ENCODE results near the gene AUTS2. TPM values are rescaled to one million over a fixed set of nuclear protein-coding genes. Genes with fewer than 3 reads are reported as not detected.

AUTS2 gene
- total and polyA plus RNA-seq, 10 donors: 6.1 to 54.8 (median 29.1) TPM

DNA sequence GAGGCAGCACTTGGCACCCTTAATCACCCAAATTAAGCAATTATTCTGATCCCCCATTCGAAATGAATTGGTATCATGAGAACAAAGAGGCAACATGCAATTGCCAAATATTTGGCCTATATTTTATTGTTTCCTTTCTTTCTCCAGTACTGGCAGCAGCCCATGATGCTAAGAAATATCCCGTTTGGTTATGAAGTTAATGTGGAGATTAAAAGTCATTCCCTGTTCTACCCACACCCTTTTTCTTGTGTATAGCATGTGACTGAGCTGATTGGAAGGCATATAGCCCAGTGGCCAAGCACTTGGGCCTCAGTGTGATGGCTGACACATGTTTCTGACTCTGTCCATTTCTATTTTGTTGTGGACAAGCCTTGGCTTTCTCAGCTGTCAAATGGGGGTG lies 841.4 kb downstream of the AUTS2 start:
- no peak for TF ChIP-seq POLR2AphosphoS5 (IDR thresholded peaks at IDR 0.05)
- no peak for TF ChIP-seq POLR2A (IDR thresholded peaks at IDR 0.05)
- TF ChIP-seq CTCF (IDR thresholded peaks at IDR 0.05 in 8 of 11, conservative IDR thresholded peaks at IDR 0.05 in 3 of 11): no peak
- intact Hi-C loops (cut with DNase I; ENCODE audit: low total_unique reads): no loop called here
- no peaks in the 10 kb centered on the region for H3K36me3 ChIP-seq
- WGBS, 5 donors: 60 to 85% (median 79%) methylated on average over 2 of the region's 2 CpGs
- no peak overlapping the region for H3K27ac ChIP-seq
- H3K4me1 ChIP-seq: no peaks in the 10 kb centered on the region
- no peak overlapping the region for H3K4me3 ChIP-seq
- H3K9me3 ChIP-seq: no peaks in the 10 kb centered on the region
- no peak for DNase-seq
- H3K27me3 ChIP-seq (replicated peaks in 1 of 7): no peaks in the 10 kb centered on the region

DNA sequence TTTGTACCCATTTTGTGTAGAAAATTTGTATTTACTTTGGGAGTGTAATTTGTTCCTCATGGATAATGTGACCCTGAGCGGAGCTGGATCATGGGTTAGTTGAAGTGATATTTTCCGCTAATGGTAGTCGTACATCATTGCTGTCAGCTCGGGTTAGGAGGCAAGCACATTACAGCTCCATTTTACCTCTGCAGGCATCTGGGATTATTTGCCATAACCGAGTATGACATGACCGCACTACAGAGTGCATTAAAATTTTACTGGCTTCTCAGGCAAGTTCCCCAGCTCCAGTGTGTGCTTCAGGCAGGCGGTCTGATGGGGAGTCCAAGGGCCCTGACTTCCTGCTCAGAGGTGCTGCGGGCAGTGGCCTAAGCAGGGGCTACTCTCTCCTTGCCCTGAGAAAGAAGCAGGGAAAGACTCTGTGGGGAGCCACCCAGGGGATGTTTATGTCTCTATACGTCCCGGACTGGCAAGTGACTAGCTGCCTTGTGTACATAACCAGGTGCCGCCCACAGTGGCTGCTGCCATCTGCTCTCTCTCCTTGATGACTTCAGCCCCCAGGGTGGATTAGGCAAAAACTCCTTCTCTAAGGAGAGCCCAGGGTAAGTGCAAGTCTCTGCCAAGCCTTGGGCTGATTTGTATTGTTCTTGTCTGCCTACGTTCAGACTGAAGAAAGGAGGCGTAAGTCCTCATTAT lies 848.3 kb downstream of the AUTS2 start:
- Histone ChIP-seq H3K27ac (no peak overlapping the region), H3K27me3 (replicated peaks in 1 of 7) (no peaks in the 10 kb centered on the region), H3K4me1 (no peaks in the 10 kb centered on the region), H3K4me3 (no peak overlapping the region), H3K9me3 (no peaks in the 10 kb centered on the region), H3K36me3 (no peaks in the 10 kb centered on the region)
- TF ChIP-seq POLR2AphosphoS5 (IDR thresholded peaks at IDR 0.05): no peak
- no peak for TF ChIP-seq POLR2A (IDR thresholded peaks at IDR 0.05)
- TF ChIP-seq CTCF (IDR thresholded peaks at IDR 0.05 in 8 of 11, conservative IDR thresholded peaks at IDR 0.05 in 3 of 11): no peak
- 90 to 96% (median 93%) methylated on average over 11 to 13 of the region's 13 CpGs for WGBS, 5 donors
- no peak for DNase-seq
- intact Hi-C loops (cut with DNase I; ENCODE audit: low total_unique reads): no loop called here

GRCh38 chr7:70448312-70448906 lies 850.1 kb downstream of the AUTS2 start:
- no peak for DNase-seq
- no peaks in the 10 kb centered on the region for H3K9me3 ChIP-seq
- intact Hi-C loops (cut with DNase I; ENCODE audit: low total_unique reads): no loop called here

More at GRCh38 chr7:70448312-70448906, 850.1 kb downstream of the AUTS2 start:
- Histone ChIP-seq H3K4me3 (no peak overlapping the region), H3K27me3 (replicated peaks in 1 of 7) (no peaks in the 10 kb centered on the region), H3K4me1 (no peaks in the 10 kb centered on the region), H3K27ac (no peak overlapping the region), H3K36me3 (no peaks in the 10 kb centered on the region)
- WGBS, 5 donors: 86 to 88% (median 86%) methylated on average over 4 of the region's 4 CpGs
- TF ChIP-seq POLR2AphosphoS5 (IDR thresholded peaks at IDR 0.05) (no peak), POLR2A (IDR thresholded peaks at IDR 0.05) (no peak), CTCF (IDR thresholded peaks at IDR 0.05 in 8 of 11, conservative IDR thresholded peaks at IDR 0.05 in 3 of 11) (no peak)

All from spleen (tissue), 11 donors.